HepG2 (cell line): Measurements from ENCODE around the gene MRPS7. TPM values are rescaled to one million over a fixed set of nuclear protein-coding genes. Genes with fewer than 3 reads are reported as not detected.
A peak's percentile ranks its signal among the peaks of the same experiment; 100 is the strongest.

Experiments used
- ATAC-seq: fragments of 200-7000 bp; cut with Tn5 transposase; 3 replicates; pipeline ENCODE4 v1.9.1; 2020; ENCODE audit warnings: mild to moderate bottlenecking, moderate library complexity
- BruUV-seq: library from RNA; stranded (reverse); fragments of 400-500 nt; replicated peaks from 2 replicates; lab custom pipeline; 2021; lab: Mats Ljungman, UMichigan
- CTCF ChIA-PET: fragments of 300-600 bp; formaldehyde crosslinking; extraction: SDS; loops from one replicate; lab custom pipeline; 2021; ENCODE audit warnings: low total read pairs, inconsistent platforms, low intra/inter-chr PET ratio; lab: Yijun Ruan, JAX
- POLR2A ChIA-PET: fragments of 350-600 bp; sonication (Branson Sonifier 250); formaldehyde crosslinking; loops from one replicate; lab custom pipeline; 2020; ENCODE audit warnings: antibody characterized with exemption, inconsistent platforms; lab: Yijun Ruan, JAX
- DNase-seq: peaks from one replicate; pipeline ENCODE4 v3.0.0-alpha.2; 2015; ENCODE audit warnings: low spot score
- FAIRE-seq: peaks from 3 replicates; lab custom pipeline; 2011; peaks lifted over from hg19 to GRCh38; lab: Jason Lieb, UNC
- H2AFZ ChIP-seq: one replicate; pipeline ENCODE4 v1.6.1; 2011; ENCODE audit warnings: low read length, inconsistent platforms
- H3K27ac ChIP-seq: fragments of 300-600 bp; 3 replicates; pipeline ENCODE4 v1.8.0; 2011; ENCODE audit warnings: mixed run types, mild to moderate bottlenecking, mixed read lengths, low read length, inconsistent platforms; ENCODE audit not compliant: insufficient read depth; ENCODE audit errors: extremely low read length
- H3K27me3 ChIP-seq, 2 experiments: fragments of 200-600 bp in 1 of 2; 2 replicates in 1 of 2; 3 replicates in 1 of 2; pipeline versions ENCODE4 v1.6.0 to v1.8.0; 2011; ENCODE audit warnings: low read length in 2 of 2, mild to moderate bottlenecking in 2 of 2, moderate library complexity in 2 of 2, inconsistent platforms in 1 of 2; ENCODE audit not compliant: insufficient read depth in 2 of 2, control insufficient read depth in 1 of 2
- H3K36me3 ChIP-seq, 2 experiments: fragments of 200-600 bp in 1 of 2; replicated peaks in 1 of 2; 2 replicates in 1 of 2; 3 replicates in 1 of 2; pipeline versions ENCODE4 v1.5.1 to v1.8.0; 2011; ENCODE audit warnings: low read length in 2 of 2, inconsistent platforms in 1 of 2; ENCODE audit not compliant: insufficient read depth in 2 of 2, control insufficient read depth in 1 of 2
- H3K4me1 ChIP-seq: 2 replicates; pipeline ENCODE4 v1.5.1; 2012; ENCODE audit warnings: low read length, inconsistent platforms; ENCODE audit not compliant: insufficient read depth
- H3K4me2 ChIP-seq: 2 replicates; pipeline ENCODE4 v1.6.0; 2011; ENCODE audit warnings: low read depth, low read length, inconsistent platforms
- H3K4me3 ChIP-seq, 3 experiments: fragments of 200-600 bp in 1 of 3; sonication (generic), shearing (Covaris generic) in 1 of 3; replicated peaks in 1 of 3; 2 replicates each; pipeline ENCODE4 v1.5.1; 2011 to 2016; ENCODE audit warnings: low read length in 3 of 3, inconsistent platforms in 2 of 3, low read depth in 2 of 3, mild to moderate bottlenecking in 2 of 3, control low read depth in 1 of 3, mixed read lengths in 1 of 3; ENCODE audit not compliant: insufficient read depth in 1 of 3
- H3K79me2 ChIP-seq: one replicate; pipeline ENCODE4 v1.6.1; 2011; ENCODE audit warnings: low read length, inconsistent platforms; ENCODE audit not compliant: insufficient read depth
- H3K9ac ChIP-seq: 2 replicates; pipeline ENCODE4 v1.6.0; 2011; ENCODE audit warnings: mild to moderate bottlenecking, low read depth, low read length, inconsistent platforms; ENCODE audit not compliant: insufficient read depth
- H3K9me3 ChIP-seq: 2 replicates; pipeline ENCODE4 v1.5.1; 2012; ENCODE audit warnings: mild to moderate bottlenecking, low read length
- H4K20me1 ChIP-seq: 2 replicates; pipeline ENCODE4 v1.6.0; 2011; ENCODE audit warnings: inconsistent platforms, mild to moderate bottlenecking, low read length, moderate library complexity; ENCODE audit not compliant: insufficient read depth
- AGO2 ChIP-seq: fragments of 200-400 bp; formaldehyde crosslinking; optimal IDR thresholded peaks from 2 replicates; pipeline ENCODE3; 2017; ENCODE audit warnings: mild to moderate bottlenecking, low read depth, low read length, moderate library complexity
- FOXK1 ChIP-seq: sonication (generic); formaldehyde crosslinking; IDR thresholded peaks from 2 replicates; pipeline ENCODE4 v1.4.0; 2020; ENCODE audit warnings: low read depth, missing genetic modification reagents, borderline replicate concordance
- KDM4B ChIP-seq: sonication (generic); formaldehyde crosslinking; IDR thresholded peaks from 2 replicates; pipeline ENCODE4 v1.4.0; 2020; ENCODE audit warnings: missing genetic modification reagents
- RAD51 ChIP-seq: fragments of 450-650 bp; IDR thresholded peaks from 2 replicates; pipeline ENCODE4 v1.6.1; 2016; ENCODE audit warnings: borderline replicate concordance
- RBM22 ChIP-seq: fragments of 200-400 bp; formaldehyde crosslinking; optimal IDR thresholded peaks from 2 replicates; pipeline ENCODE3; 2017; ENCODE audit warnings: mild to moderate bottlenecking, low read length, moderate library complexity
- XRCC5 ChIP-seq: fragments of 200-400 bp; formaldehyde crosslinking; optimal IDR thresholded peaks from 2 replicates; pipeline ENCODE3; 2017; ENCODE audit warnings: mild to moderate bottlenecking, low read length
- ZNF251 ChIP-seq: sonication (generic); formaldehyde crosslinking; IDR thresholded peaks from 2 replicates; pipeline ENCODE4 v1.9.0; 2021; ENCODE audit warnings: mild to moderate bottlenecking, missing genetic modification reagents
- ZSCAN21 ChIP-seq: sonication (generic); formaldehyde crosslinking; IDR thresholded peaks from 2 replicates; pipeline ENCODE4 v1.8.0; 2022; ENCODE audit warnings: mild to moderate bottlenecking, missing genetic modification reagents, moderate library complexity, borderline replicate concordance
- WGBS: methylation state at CpG from one replicate; pipeline ENCODE4 v1.1.6; 2017; ENCODE audit warnings: low lambda C conversion rate; 5-methylcytosine and 5-hydroxymethylcytosine counted together
- in situ Hi-C: cut with HindIII; loops from 2 replicates; pipeline ENCODE4 v1.10.0; 2017; ENCODE audit warnings: low pct_unique_long_range_greater_than_20kb; ENCODE audit not compliant: extremely low pct_ligation_motif_present
- intact Hi-C: fragments of 100-400 bp; cut with micrococcal nuclease; formaldehyde crosslinking; loops from one replicate; pipeline ENCODE4 v1.10.0; 2022; ENCODE audit not compliant: unreplicated experiment
- polyA plus RNA-seq, 8 experiments: library from polyadenylated mRNA; depleted of rRNA in 3 of 8; stranded (reverse) in 7 of 8; unstranded in 1 of 8; fragments of >200 nt; fragmentation: Illumina TruSeq in 4 of 8; extraction: Trizol in 4 of 8; gene quantifications; 2 replicates each; pipeline versions ENCODE4 v1.2.1 to v1.2.3, GENCODE V29; 2011 to 2016; ENCODE audit warnings: low read depth in 4 of 8, missing spikeins in 1 of 8, mixed read lengths in 1 of 8; ENCODE audit not compliant: insufficient read depth in 1 of 8
- total RNA-seq, 5 experiments: library from RNA; depleted of rRNA; stranded (reverse); fragments of >200 nt; fragmentation: Illumina TruSeq; extraction: Trizol; gene quantifications; 2 replicates each; pipeline ENCODE4 v1.2.3, GENCODE V29; 2016; ENCODE audit warnings: low read depth in 1 of 5
- TF ChIP-seq, protein P1 (sequence below): sonication (generic); formaldehyde crosslinking; IDR thresholded peaks from 2 replicates; pipeline ENCODE4 v1.5.0; 2020; ENCODE audit warnings: missing genetic modification reagents, mild to moderate bottlenecking, borderline replicate concordance
- TF ChIP-seq, protein P2 (sequence below): sonication (generic); formaldehyde crosslinking; IDR thresholded peaks from 2 replicates; pipeline ENCODE4 v1.5.0; 2020; ENCODE audit warnings: mild to moderate bottlenecking, missing genetic modification reagents

The MRPS7 gene
- total and polyA plus RNA-seq, 2 of the 13 experiments (the other 11 are each of a cell fraction or from before 2014, with no cell fraction given), result 97.0 to 162 TPM

GRCh38 chr17:75265614-75266315, 4.1 kb downstream of the MRPS7 start:
- Histone ChIP-seq H3K9me3 (no peaks in the 10 kb centered on the region), H3K27me3 (no peaks in the 10 kb centered on the region; a peak in 1 of 5 replicates), H2AFZ (no peak overlapping the region), H3K4me3 (no peak overlapping the region), H3K27ac (no peak overlapping the region), H3K9ac (no peak overlapping the region), H3K79me2 (peaks cover 25% of the 10 kb centered on the region), H4K20me1 (no peaks in the 10 kb centered on the region), H3K36me3 (peaks cover 13 to 29% of the 10 kb centered on the region in 2 experiments), H3K4me2 (no peak overlapping the region), H3K4me1 (peaks cover 46% of the 10 kb centered on the region)
- CTCF ChIA-PET, result no interaction called here
- intact Hi-C loops (no loop called here), in situ Hi-C loops (loop anchor here (5.0 kb wide), 1 partner anchor 147 kb away; no protein-coding TSS in a partner anchor)
- TF ChIP-seq AGO2 (peak; percentile 61), ZNF251 (CRISPR knock-in tag) (no peak), XRCC5 (no peak), FOXK1 (CRISPR knock-in tag) (no peak), RBM22 (peak; percentile 30), RAD51 (no peak), KDM4B (CRISPR knock-in tag) (no peak), ZSCAN21 (CRISPR knock-in tag) (no peak)
- TF ChIP-seq, protein P1, sequence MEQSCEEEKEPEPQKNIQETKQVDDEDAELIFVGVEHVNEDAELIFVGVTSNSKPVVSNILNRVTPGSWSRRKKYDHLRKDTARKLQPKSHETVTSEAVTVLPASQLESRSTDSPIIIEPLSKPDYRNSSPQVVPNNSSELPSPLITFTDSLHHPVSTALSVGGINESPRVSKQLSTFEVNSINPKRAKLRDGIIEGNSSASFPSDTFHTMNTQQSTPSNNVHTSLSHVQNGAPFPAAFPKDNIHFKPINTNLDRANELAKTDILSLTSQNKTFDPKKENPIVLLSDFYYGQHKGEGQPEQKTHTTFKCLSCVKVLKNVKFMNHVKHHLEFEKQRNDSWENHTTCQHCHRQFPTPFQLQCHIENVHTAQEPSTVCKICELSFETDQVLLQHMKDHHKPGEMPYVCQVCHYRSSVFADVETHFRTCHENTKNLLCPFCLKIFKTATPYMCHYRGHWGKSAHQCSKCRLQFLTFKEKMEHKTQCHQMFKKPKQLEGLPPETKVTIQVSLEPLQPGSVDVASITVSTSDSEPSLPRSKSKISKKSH (CRISPR knock-in tag), result 0 out of 2 replicates have a peak, but pooled peaks have one; percentile 32
- TF ChIP-seq, protein P2, sequence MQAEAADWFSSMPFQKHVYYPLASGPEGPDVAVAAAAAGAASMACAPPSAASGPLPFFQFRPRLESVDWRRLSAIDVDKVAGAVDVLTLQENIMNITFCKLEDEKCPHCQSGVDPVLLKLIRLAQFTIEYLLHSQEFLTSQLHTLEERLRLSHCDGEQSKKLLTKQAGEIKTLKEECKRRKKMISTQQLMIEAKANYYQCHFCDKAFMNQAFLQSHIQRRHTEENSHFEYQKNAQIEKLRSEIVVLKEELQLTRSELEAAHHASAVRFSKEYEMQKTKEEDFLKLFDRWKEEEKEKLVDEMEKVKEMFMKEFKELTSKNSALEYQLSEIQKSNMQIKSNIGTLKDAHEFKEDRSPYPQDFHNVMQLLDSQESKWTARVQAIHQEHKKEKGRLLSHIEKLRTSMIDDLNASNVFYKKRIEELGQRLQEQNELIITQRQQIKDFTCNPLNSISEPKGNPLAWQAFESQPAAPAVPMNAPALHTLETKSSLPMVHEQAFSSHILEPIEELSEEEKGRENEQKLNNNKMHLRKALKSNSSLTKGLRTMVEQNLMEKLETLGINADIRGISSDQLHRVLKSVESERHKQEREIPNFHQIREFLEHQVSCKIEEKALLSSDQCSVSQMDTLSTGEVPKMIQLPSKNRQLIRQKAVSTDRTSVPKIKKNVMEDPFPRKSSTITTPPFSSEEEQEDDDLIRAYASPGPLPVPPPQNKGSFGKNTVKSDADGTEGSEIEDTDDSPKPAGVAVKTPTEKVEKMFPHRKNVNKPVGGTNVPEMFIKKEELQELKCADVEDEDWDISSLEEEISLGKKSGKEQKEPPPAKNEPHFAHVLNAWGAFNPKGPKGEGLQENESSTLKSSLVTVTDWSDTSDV (CRISPR knock-in tag), result 0 out of 2 replicates have a peak, but pooled peaks have one; percentile 51
- POLR2A ChIA-PET, result interaction anchor here (2.8 kb wide), 1 partner anchor 140 kb away, joined by 13 read pairs; the partner anchor contains the start of gene GRB2
- DNase-seq, result no peak
- 95% methylated on average over 17 of the region's 17 CpGs for WGBS
- no peak for ATAC-seq
- no peak for FAIRE-seq
- no TSS peak for BruUV-seq
